HCEC 1CT (cell line): Measurements from ENCODE around the gene GRID2.

Experiments
- DNase-seq: peaks from one replicate; pipeline ENCODE4 v3.0.0-alpha.2; 2017

The GRID2 gene

GRCh38 chr4:93775551-93775950 lies 1471.8 kb downstream of the GRID2 start:
- DNase-seq, result no peak

DNA sequence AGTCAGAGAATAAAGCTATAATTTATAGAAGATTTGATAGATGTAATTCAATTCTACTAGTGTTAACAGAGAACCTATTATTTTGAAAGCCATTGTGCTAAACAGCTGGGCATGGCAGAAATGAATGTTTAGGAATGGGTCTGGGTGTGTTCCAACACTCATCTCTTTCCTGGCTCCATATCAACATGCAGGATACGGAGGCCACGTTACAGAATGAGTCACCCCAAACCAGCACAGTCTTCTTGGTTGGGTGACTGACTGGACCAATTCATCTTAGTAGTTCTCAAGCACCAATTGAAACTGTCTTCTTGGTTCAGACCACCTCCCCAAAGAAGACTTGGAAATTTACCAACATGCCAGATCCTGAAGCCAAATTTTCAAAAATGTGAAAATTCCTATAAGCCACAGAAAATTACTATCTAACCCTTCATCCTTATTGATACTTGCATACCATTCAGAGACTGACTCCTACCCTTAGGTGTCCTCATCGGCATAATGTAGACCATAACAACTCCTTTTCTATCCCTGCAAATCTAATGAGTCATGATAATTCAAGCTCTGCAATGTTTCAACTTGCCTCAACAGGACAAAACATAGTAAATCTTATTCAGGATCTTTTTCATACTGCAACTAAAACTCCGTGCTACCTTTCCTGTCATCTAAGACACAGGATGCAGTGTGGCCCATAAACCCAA lies 1472.8 kb downstream of the GRID2 start:
- DNase-seq, result peak; percentile 50

DNA sequence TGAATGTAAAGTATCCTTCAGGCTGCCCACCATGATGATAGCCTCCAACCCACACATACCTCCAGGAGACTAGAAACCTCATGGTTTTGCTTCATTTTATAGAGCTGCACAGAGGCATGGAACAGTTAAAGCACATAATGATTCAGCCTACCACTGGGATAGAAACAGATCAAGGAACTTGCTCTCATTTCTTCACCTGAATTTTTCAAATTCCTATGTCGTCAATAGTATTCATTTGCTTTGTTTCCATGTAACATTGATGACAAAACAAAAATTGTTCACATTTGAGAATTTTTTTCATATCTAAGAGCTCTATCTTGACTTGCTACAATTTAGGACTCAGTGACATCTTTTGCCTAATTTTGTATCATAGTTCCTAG lies 1473.3 kb downstream of the GRID2 start:
- no peak for DNase-seq

- DNase-seq, result no peak
These were observed 1475.5 kb downstream of the GRID2 start for GRCh38 chr4:93779228-93779627.

GRCh38 chr4:93780080-93780479 lies 1476.3 kb downstream of the GRID2 start:
- no peak for DNase-seq

DNA sequence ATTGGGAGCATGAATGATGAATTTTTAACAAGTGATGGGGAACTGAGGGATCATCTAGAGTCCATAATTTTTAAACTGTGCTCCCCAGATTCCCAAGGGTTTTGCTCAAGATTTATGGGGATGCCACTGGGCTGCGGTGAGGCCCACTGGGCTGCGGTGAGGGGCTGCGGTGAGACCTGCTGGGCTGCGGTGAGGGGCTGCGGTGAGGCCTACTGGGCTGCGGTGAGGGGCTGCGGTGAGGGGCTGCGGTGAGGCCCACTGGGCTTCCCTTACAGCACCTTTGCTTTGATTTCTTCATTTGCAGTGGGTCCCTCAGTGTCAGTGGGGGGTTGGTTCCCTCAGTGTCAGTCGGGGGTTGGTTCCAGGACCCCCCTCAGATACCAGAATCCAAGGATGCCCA lies 1477.4 kb downstream of the GRID2 start:
- DNase-seq, result no peak

DNA sequence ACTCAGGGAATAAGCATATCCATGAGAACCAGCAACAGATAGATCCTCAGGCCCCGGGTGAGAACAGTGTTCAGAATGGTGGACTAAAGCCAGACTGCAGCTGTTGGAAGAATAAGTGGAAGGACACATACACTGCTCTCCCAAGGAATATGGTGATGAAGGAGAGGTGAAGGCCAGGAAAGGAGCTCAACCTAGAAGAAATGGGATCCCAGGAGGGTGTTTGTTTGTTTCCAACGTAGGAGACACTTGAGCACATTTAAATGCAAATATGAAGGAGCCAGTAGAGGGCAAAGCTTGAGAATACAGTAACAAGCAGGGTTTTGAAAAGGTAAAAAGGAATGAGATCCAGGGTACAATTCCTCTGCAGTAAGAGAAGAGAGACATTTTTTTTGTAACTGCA lies 1482.4 kb downstream of the GRID2 start:
- DNase-seq, result no peak

GRCh38 chr4:93788712-93789111 lies 1484.9 kb downstream of the GRID2 start:
- DNase-seq, result no peak

DNA sequence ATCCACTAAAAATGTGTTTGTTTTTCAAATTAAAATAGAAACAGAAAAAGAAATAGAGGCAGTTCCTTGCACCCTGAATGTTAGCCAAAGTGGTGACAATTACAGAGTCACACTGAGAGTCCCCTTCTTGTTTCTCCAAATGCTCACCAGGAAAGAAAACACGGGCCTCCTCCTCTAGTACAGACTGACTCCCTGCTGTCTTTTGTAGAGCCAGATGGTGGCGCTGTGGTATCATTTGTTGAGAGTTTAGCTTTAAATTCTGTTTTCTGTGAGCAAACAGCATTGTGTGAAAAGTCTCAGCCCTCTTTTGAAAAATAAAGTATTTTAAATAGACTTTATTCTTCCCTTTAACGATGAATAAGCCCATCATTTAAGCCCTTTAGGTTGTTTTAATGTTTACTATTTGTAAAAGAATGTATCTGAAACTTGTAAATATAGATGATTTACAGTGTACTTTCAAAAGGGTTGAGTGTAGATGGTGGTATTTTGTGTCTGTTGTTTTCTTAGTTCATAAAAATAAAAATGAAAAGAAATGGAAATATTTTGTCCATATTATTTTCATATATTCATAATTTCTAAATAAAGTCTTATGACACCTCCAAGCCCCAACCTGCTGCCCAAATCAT lies 1487.9 kb downstream of the GRID2 start:
- peak; percentile 5 for DNase-seq

GRCh38 chr4:93802045-93802444 lies 1498.3 kb downstream of the GRID2 start:
- DNase-seq, result no peak

- no peak for DNase-seq
These were observed 1506.0 kb downstream of the GRID2 start for GRCh38 chr4:93809773-93810172.

- DNase-seq, result no peak
These were observed 1506.7 kb downstream of the GRID2 start for GRCh38 chr4:93810340-93810992.

GRCh38 chr4:93813092-93813491 lies 1509.3 kb downstream of the GRID2 start:
- DNase-seq, result no peak

DNA sequence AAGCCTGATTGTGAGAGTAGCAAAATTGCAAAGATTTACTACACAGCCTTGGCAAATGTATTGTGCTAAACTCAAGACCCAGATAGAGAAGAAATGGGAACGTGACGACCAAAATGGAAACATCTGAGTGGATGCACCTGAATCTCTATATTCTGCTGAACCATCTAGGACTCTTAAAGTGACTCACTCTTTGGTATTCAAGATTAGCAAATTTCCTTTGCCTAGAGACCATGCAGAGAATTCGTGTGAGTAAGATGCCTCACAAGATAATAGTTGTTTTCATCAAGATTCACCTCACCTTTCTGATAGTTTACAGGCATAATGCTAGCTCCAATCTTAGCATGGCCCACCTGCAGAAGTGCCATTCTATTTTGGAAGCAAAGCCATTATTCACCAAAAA lies 1510.4 kb downstream of the GRID2 start:
- no peak for DNase-seq

DNA sequence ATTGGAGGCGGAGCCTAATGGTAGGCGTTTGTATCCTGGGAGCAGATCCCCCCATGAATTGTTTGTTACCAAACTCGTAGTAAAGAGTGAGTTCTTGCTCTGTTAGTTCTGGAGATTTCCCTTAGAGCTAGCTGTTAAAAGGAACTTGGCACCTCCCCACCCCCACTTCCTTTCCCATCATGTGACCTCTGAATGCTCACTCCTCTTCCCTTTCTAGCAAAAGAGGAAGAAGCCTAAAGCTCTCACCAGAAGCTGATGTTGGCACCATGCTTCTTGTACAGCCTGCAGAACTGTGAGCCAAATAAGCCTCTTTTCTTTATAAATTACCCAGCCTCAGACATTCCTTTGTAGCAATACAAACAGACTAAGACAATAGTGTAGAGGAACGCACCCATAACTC lies 1511.0 kb downstream of the GRID2 start:
- no peak for DNase-seq
